Stimulated activated CD4-positive, alpha-beta T cell treated with anti-CD3 and anti-CD28 coated beads, TNF-alpha, amount 100 ng/mL, for 48 hours (primary cell): ENCODE measurements around the gene POTEB.
"Not testable (repeated sequence)": the region's sequence is repeated elsewhere in the genome, so short reads cannot be mapped to it uniquely, and the experiment has no call there.

Source experiments
- DNase-seq, 3 donors: peaks; one replicate each; pipeline ENCODE4 v3.0.0-alpha.2; 2020; ENCODE audit warnings: low read depth in 3 of 3

Gene POTEB

DNA sequence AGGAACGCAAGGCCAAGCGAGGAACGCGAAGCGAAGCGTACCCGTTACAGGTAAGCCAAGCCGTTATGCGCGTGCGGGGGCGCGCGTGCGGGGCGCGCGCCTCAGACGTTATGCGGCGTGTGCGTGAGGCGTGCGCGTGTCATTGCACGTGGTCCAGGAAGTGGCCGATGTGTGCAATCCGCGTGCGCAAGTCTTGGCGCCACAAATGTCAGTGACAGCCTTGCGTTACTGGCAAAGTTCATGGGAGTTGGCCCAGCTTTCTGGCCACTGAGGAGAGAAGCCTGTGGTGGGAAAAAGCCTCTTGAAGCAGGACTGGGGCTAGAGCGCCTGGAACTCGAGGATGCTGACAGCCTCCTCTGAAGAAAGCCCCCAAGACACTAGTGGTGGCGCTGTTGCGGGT is at the start of gene POTEB:
Gene POTEB, minus strand, starts transcription at position 101 of the 400 bp plus-strand sequence. CDS start 489 bp downstream, outside the sequence.
- not testable (repeated sequence) for DNase-seq

- DNase-seq = not testable (repeated sequence)
These were observed 13.4 kb upstream of the POTEB start for GRCh38 chr15:21890955-21891354.

DNA sequence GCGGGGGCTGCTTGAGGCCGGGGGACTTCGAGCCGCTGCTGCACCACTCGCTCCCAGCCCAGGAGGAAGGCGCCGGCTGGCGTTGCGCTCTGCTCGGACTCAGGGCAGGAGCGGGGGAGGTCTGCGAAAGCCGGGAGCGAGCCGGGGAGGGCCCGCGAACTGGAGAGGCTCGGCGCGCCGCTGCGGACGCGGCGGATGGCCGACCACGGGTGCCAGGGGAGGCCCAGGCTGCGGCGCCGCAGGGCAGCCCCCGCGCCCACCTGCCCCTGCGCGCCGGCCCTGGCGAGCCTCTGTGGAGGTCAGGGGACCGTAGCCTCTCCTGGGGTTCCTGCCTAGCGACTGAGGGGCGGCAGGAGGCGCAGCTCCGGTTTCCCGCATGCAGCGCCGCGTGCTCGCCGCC is 12.0 kb upstream of the POTEB start:
- DNase-seq = not testable (repeated sequence)

DNA sequence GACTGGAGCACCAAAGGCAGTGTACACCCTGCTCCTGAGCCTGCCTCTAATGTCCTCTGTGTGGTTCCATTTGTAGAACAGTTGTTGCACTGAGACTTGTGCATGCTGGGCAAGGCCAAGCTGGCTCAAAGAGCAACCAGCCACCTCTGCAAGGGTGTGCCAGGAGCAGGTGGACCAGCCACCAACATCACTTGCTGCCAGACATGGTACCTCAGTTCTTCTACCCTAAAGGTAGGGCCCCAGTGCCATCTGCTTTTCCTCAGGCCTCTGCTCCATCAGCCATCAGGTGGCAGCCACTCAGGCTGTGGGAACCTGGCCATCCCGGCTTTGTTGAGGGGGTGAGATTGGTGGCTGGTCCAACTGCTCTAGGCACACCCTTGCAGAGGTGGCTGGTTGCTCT is 38.7 kb downstream of the POTEB start:
- DNase-seq = not testable (repeated sequence)
